Upper lobe of left lung (tissue), 6 donors: ENCODE data around the gene MACROD2. TPM values are rescaled to one million over a fixed set of nuclear protein-coding genes. Genes with fewer than 3 reads are reported as not detected.

ENCODE experiments used
- ATAC-seq, 2 donors: fragments of 200-7000 bp; cut with Tn5 transposase; one replicate each; pipeline ENCODE4 v1.9.1; 2022; ENCODE audit warnings: mild to moderate bottlenecking in 2 of 2, moderate library complexity in 2 of 2; ENCODE audit not compliant: low FRiP score in 2 of 2
- DNase-seq, 2 donors: peaks; one replicate each; pipeline ENCODE4 v3.0.0-alpha.2; 2019 to 2020
- H3K27ac ChIP-seq, 4 donors: fragments of 200-600 bp; sonication (generic); one replicate each; pipeline ENCODE4 v1.5.1; 2016 to 2019
- H3K27me3 ChIP-seq, 4 donors: fragments of 200-600 bp; sonication (generic); one replicate each; pipeline ENCODE4 v1.5.1; 2017 to 2019
- H3K36me3 ChIP-seq, 4 donors: fragments of 200-600 bp; sonication (generic); one replicate each; pipeline ENCODE4 v1.5.1; 2016 to 2019
- H3K4me1 ChIP-seq, 4 donors: fragments of 200-600 bp; sonication (generic); one replicate each; pipeline ENCODE4 v1.5.1; 2018 to 2019
- H3K4me3 ChIP-seq, 4 donors: fragments of 200-600 bp; sonication (generic); one replicate each; pipeline ENCODE4 v1.5.1; 2017 to 2019; ENCODE audit warnings: mild to moderate bottlenecking in 2 of 4, moderate library complexity in 1 of 4
- H3K9me3 ChIP-seq, 4 donors: fragments of 200-600 bp; sonication (generic); one replicate each; pipeline ENCODE4 v1.5.1; 2018 to 2019
- CTCF ChIP-seq, 6 experiments: fragments of 450-650 bp in 4 of 6; fragments of 200-600 bp in 2 of 6; sonication (generic) in 2 of 6; IDR thresholded peaks; one replicate each; pipeline ENCODE4 v1.5.1; 2016 to 2019; ENCODE audit warnings: antibody characterized with exemption in 6 of 6
- EP300 ChIP-seq, 4 donors: sonication (generic); formaldehyde crosslinking; IDR thresholded peaks; one replicate each; pipeline ENCODE4 v1.5.1; 2017; ENCODE audit warnings: antibody characterized with exemption in 4 of 4, control low read depth in 2 of 4
- POLR2A ChIP-seq, 4 donors: fragments of 450-650 bp; IDR thresholded peaks; one replicate each; pipeline ENCODE4 v1.5.1; 2016 to 2017; ENCODE audit warnings: antibody characterized with exemption in 4 of 4, mild to moderate bottlenecking in 2 of 4
- POLR2AphosphoS5 ChIP-seq, 2 donors: sonication (generic); formaldehyde crosslinking; IDR thresholded peaks; one replicate each; pipeline ENCODE4 v1.5.1; 2017; ENCODE audit warnings: antibody characterized with exemption in 2 of 2
- WGBS, 2 donors: methylation state at CpG; one replicate each; pipeline ENCODE4 v1.1.5; 2017 to 2018; 5-methylcytosine and 5-hydroxymethylcytosine counted together
- total RNA-seq, 6 donors: library from RNA; depleted of rRNA in 4 of 6; stranded (reverse); fragments of >200 nt in 4 of 6; gene quantifications; one replicate each; pipeline versions ENCODE4 v1.1.0 to v1.2.1, GENCODE V29; 2016 to 2021
- donor health status: DM: no; HTN: no; CAD: no; lungs with moderate emphysema.
- donor health status: DM: no; HTN: yes; CAD: no; lungs with severe emphysema.

The MACROD2 gene
- total RNA-seq, 6 donors from 2014 or later = 20.7 to 84.3 (median 36.3) TPM

GRCh38 chr20:14696478-14696877 lies 701.2 kb downstream of the MACROD2 start:
- ATAC-seq (no peak), DNase-seq (no peak)
- H3K4me1 ChIP-seq = peaks cover 0 to 3% (median 0%) of the 10 kb centered on the region in 4 donors
- no peaks in the 10 kb centered on the region for H3K36me3 ChIP-seq
- H3K4me3 ChIP-seq = no peak overlapping the region
- no peaks in the 10 kb centered on the region for H3K9me3 ChIP-seq
- 83 to 86% methylated on average over 3 of the region's 3 CpGs for WGBS, 2 donors
- TF ChIP-seq POLR2AphosphoS5 (IDR thresholded peaks at IDR 0.05) (no peak), CTCF (IDR thresholded peaks at IDR 0.05) (no peak), POLR2A (IDR thresholded peaks at IDR 0.05) (no peak), EP300 (IDR thresholded peaks at IDR 0.05) (no peak)
- H3K27me3 ChIP-seq = no peaks in the 10 kb centered on the region
- H3K27ac ChIP-seq = no peak overlapping the region

DNA sequence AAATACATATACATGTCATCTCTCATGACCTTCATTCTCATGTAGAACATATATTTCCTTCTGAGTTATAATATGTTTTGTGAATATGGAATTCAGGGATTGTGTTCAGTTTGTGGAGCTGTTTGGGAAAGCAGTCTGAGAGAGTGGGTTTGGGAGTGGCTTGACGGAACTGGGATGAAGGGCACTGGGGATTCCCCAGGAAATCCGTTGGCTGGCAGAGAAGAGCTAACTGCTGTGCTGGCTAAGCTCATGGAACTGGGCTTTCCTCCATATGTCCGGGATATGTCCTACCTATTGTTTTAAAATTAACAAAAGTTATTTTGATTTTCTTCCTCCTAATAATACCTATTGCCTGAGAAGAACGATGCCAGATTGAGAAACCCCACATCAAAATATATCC lies 701.6 kb downstream of the MACROD2 start:
- no peak overlapping the region for H3K4me3 ChIP-seq
- no peak overlapping the region for H3K27ac ChIP-seq
- no peaks in the 10 kb centered on the region for H3K9me3 ChIP-seq
- WGBS, 2 donors = 37 to 68% methylated on average over 4 of the region's 4 CpGs
- H3K4me1 ChIP-seq = peaks cover 0 to 3% (median 0%) of the 10 kb centered on the region in 4 donors
- H3K27me3 ChIP-seq = no peaks in the 10 kb centered on the region
- no peaks in the 10 kb centered on the region for H3K36me3 ChIP-seq
- ATAC-seq (no peak), DNase-seq (no peak)
- TF ChIP-seq POLR2AphosphoS5 (IDR thresholded peaks at IDR 0.05) = no peak
- TF ChIP-seq EP300 (IDR thresholded peaks at IDR 0.05) = no peak
- TF ChIP-seq POLR2A (IDR thresholded peaks at IDR 0.05) = no peak
- no peak for TF ChIP-seq CTCF (IDR thresholded peaks at IDR 0.05)

DNA sequence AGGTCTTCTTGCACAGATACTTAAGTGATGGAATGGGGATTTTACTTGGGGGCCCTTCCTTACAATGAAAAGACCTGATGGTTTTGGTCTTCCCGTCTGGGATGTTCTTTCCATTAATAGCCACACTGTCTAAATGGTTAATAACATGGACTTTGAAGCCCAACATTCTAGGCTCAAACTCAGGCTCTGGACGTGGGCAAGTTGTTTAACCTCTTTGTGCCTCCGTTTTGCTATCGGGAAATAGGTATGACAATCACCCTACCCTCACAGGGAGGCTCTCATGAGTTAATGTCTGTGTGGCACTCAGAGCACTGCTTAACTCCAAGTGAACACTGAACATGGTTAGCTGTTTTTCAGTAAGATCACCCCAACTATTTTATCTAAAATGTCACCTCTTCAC lies 702.8 kb downstream of the MACROD2 start:
- Histone ChIP-seq H3K27me3 (no peaks in the 10 kb centered on the region), H3K9me3 (no peaks in the 10 kb centered on the region), H3K36me3 (no peaks in the 10 kb centered on the region), H3K4me3 (no peak overlapping the region), H3K4me1 (peaks cover 0 to 3% (median 0%) of the 10 kb centered on the region in 4 donors), H3K27ac (no peak overlapping the region)
- WGBS, 2 donors = 83 to 86% methylated on average over 4 of the region's 4 CpGs
- DNase-seq (no peak), ATAC-seq (no peak)
- no peak for TF ChIP-seq EP300 (IDR thresholded peaks at IDR 0.05)
- no peak for TF ChIP-seq POLR2A (IDR thresholded peaks at IDR 0.05)

GRCh38 chr20:14698605-14699373 lies 703.5 kb downstream of the MACROD2 start:
- no peaks in the 10 kb centered on the region for H3K27me3 ChIP-seq
- DNase-seq (no peak), ATAC-seq (no peak)
- no peak overlapping the region for H3K27ac ChIP-seq
- no peaks in the 10 kb centered on the region for H3K9me3 ChIP-seq
- peaks cover 0 to 3% (median 0%) of the 10 kb centered on the region in 4 donors for H3K4me1 ChIP-seq
- TF ChIP-seq POLR2A (IDR thresholded peaks at IDR 0.05) (no peak), CTCF (IDR thresholded peaks at IDR 0.05) (no peak), POLR2AphosphoS5 (IDR thresholded peaks at IDR 0.05) (no peak), EP300 (IDR thresholded peaks at IDR 0.05) (no peak)
- 84 to 88% methylated on average over 3 of the region's 3 CpGs for WGBS, 2 donors
- H3K4me3 ChIP-seq = no peak overlapping the region
- no peaks in the 10 kb centered on the region for H3K36me3 ChIP-seq

DNA sequence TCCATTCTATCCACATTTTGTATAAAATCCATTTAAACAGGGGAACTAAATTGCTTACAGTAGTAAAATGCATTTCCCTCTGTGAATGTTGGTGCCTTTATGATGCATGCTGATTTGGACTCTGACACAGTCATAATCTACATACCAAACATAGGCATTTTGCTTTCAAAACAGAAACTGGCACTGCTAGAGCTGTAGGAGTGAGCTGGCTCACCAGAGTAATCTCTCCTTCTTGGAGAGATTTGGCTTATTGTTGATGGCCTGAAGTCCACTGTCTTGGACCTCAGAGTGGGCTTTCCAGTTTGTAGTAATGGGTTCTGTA lies 705.3 kb downstream of the MACROD2 start:
- Histone ChIP-seq H3K4me1 (peaks cover 0 to 3% (median 0%) of the 10 kb centered on the region in 4 donors), H3K4me3 (no peak overlapping the region), H3K9me3 (no peaks in the 10 kb centered on the region), H3K36me3 (no peaks in the 10 kb centered on the region), H3K27me3 (no peaks in the 10 kb centered on the region), H3K27ac (no peak overlapping the region)
- ATAC-seq (no peak), DNase-seq (no peak)
- TF ChIP-seq CTCF (IDR thresholded peaks at IDR 0.05) = no peak
- TF ChIP-seq POLR2AphosphoS5 (IDR thresholded peaks at IDR 0.05) = no peak
- no peak for TF ChIP-seq EP300 (IDR thresholded peaks at IDR 0.05)
- TF ChIP-seq POLR2A (IDR thresholded peaks at IDR 0.05) = no peak
